Trophoblast cell (in vitro differentiated cells and primary cell): ENCODE results near the gene PAK5.

Experiments used
- DNase-seq, 2 donors: peaks; one replicate each; pipeline ENCODE4 v3.0.0-alpha.2; 2016
- H2AFZ ChIP-seq: 2 replicates; pipeline ENCODE4 v1.6.1; 2013; ENCODE audit warnings: low read length, moderate library complexity, mild to moderate bottlenecking; ENCODE audit not compliant: insufficient read depth, poor library complexity
- H2AK5ac ChIP-seq: 2 replicates; pipeline ENCODE4 v1.6.1; 2013; ENCODE audit warnings: mild to moderate bottlenecking, low read length
- H2BK120ac ChIP-seq: 2 replicates; pipeline ENCODE4 v1.6.1; 2013; ENCODE audit warnings: low read length, mild to moderate bottlenecking, moderate library complexity; ENCODE audit not compliant: insufficient read depth, poor library complexity
- H2BK12ac ChIP-seq: 2 replicates; pipeline ENCODE4 v1.6.1; 2013; ENCODE audit warnings: mild to moderate bottlenecking, low read length, moderate library complexity
- H2BK5ac ChIP-seq: 2 replicates; pipeline ENCODE4 v1.6.1; 2013; ENCODE audit warnings: low read length, low read depth, moderate library complexity, mild to moderate bottlenecking; ENCODE audit not compliant: poor library complexity
- H3K14ac ChIP-seq: 2 replicates; pipeline ENCODE4 v1.6.1; 2013; ENCODE audit warnings: mild to moderate bottlenecking, low read length
- H3K18ac ChIP-seq: 2 replicates; pipeline ENCODE4 v1.6.1; 2013; ENCODE audit warnings: mild to moderate bottlenecking, low read length
- H3K23ac ChIP-seq: 2 replicates; pipeline ENCODE4 v1.6.1; 2013; ENCODE audit warnings: low read length
- H3K27ac ChIP-seq: 2 replicates; pipeline ENCODE4 v1.5.1; 2013; ENCODE audit warnings: low read depth, mild to moderate bottlenecking, inconsistent platforms, low read length, moderate library complexity
- H3K27me3 ChIP-seq: 2 replicates; pipeline ENCODE4 v1.6.1; 2013; ENCODE audit warnings: inconsistent platforms, mild to moderate bottlenecking, low read length, moderate library complexity; ENCODE audit not compliant: insufficient read depth
- H3K36me3 ChIP-seq, 2 experiments: 1 replicate in 1 of 2; 2 replicates in 1 of 2; pipeline ENCODE4 v1.6.1; 2013; ENCODE audit warnings: low read length in 2 of 2, mild to moderate bottlenecking in 2 of 2, moderate library complexity in 1 of 2; ENCODE audit not compliant: insufficient read depth in 2 of 2, control insufficient read depth in 1 of 2
- H3K4ac ChIP-seq: 2 replicates; pipeline ENCODE4 v1.6.1; 2013; ENCODE audit warnings: low read depth, mild to moderate bottlenecking, low read length, moderate library complexity
- H3K4me1 ChIP-seq, 2 experiments: 1 replicate in 1 of 2; 2 replicates in 1 of 2; pipeline ENCODE4 v1.6.1; 2013; ENCODE audit warnings: low read length in 2 of 2, mild to moderate bottlenecking in 2 of 2, moderate library complexity in 1 of 2; ENCODE audit not compliant: insufficient read depth in 2 of 2, control insufficient read depth in 1 of 2
- H3K4me2 ChIP-seq: 2 replicates; pipeline ENCODE4 v1.6.1; 2013; ENCODE audit warnings: inconsistent platforms, mild to moderate bottlenecking, low read length, moderate library complexity
- H3K4me3 ChIP-seq: 2 replicates; pipeline ENCODE4 v1.5.1; 2013; ENCODE audit warnings: mild to moderate bottlenecking, low read depth, low read length, inconsistent platforms
- H3K79me1 ChIP-seq: one replicate; pipeline ENCODE4 v1.6.1; 2013; ENCODE audit warnings: low read length
- H3K79me2 ChIP-seq: 2 replicates; pipeline ENCODE4 v1.6.1; 2013; ENCODE audit warnings: low read length, mild to moderate bottlenecking; ENCODE audit not compliant: control insufficient read depth, insufficient read depth, poor library complexity
- H3K9ac ChIP-seq: 2 replicates; pipeline ENCODE4 v1.6.1; 2013; ENCODE audit warnings: mild to moderate bottlenecking, low read length
- H3K9me3 ChIP-seq: 2 replicates; pipeline ENCODE4 v1.6.1; 2013; ENCODE audit warnings: low read depth, mild to moderate bottlenecking, control low read depth, inconsistent platforms, low read length; ENCODE audit not compliant: insufficient read depth
- H4K12ac ChIP-seq: 2 replicates; pipeline ENCODE4 v1.6.1; 2013; ENCODE audit warnings: low read depth, mild to moderate bottlenecking, low read length, moderate library complexity
- H4K8ac ChIP-seq: 2 replicates; pipeline ENCODE4 v1.6.1; 2013; ENCODE audit warnings: low read depth, mild to moderate bottlenecking, low read length, moderate library complexity
- H4K91ac ChIP-seq: one replicate; pipeline ENCODE4 v1.6.1; 2013; ENCODE audit warnings: low read depth, mild to moderate bottlenecking, low read length, moderate library complexity
- whole genome bisulfite sequencing: extraction: QIAGEN DNeasy Blood & Tissue Kit; methylation state at CpG from one replicate; pipeline ENCODE4 v1.1.7; 2013; ENCODE audit warnings: missing lambda C conversion rate; ENCODE audit not compliant: insufficient read length, insufficient coverage; ENCODE audit errors: extremely low coverage; 5-methylcytosine and 5-hydroxymethylcytosine counted together

PAK5 gene

GRCh38 chr20:9809271-9809670 lies 29.6 kb downstream of the PAK5 start:
- Histone ChIP-seq H2BK5ac (no peak overlapping the region), H3K79me1 (no peaks in the 10 kb centered on the region), H3K9ac (no peak overlapping the region), H3K79me2 (no peaks in the 10 kb centered on the region), H4K12ac (no peak overlapping the region), H3K18ac (no peak overlapping the region), H2BK120ac (no peak overlapping the region), H3K23ac (no peak overlapping the region), H3K9me3 (no peaks in the 10 kb centered on the region), H2BK12ac (no peak overlapping the region), H3K27ac (no peak overlapping the region), H3K4me3 (no peak overlapping the region), H4K91ac (no peak overlapping the region), H3K4ac (no peak overlapping the region), H3K36me3 (no peaks in the 10 kb centered on the region), H3K4me1 (no peaks in the 10 kb centered on the region), H3K27me3 (no peaks in the 10 kb centered on the region), H4K8ac (no peak overlapping the region), H3K4me2 (no peak overlapping the region), H2AFZ (no peak overlapping the region), H3K14ac (no peak overlapping the region), H2AK5ac (no peak overlapping the region)
- WGBS, result no CpG with 5 or more reads among the region's 1 CpG
- no peak for DNase-seq

GRCh38 chr20:9808166-9808565 lies 30.7 kb downstream of the PAK5 start:
- H3K27me3 ChIP-seq, result no peaks in the 10 kb centered on the region
- H3K14ac ChIP-seq, result no peak overlapping the region
- no peak overlapping the region for H3K4me2 ChIP-seq
- H2AK5ac ChIP-seq, result no peak overlapping the region
- no peak overlapping the region for H3K18ac ChIP-seq
- no peak overlapping the region for H3K23ac ChIP-seq
- no peak overlapping the region for H4K12ac ChIP-seq
- no peak overlapping the region for H3K4ac ChIP-seq
- H4K91ac ChIP-seq, result no peak overlapping the region
- no peak overlapping the region for H2BK5ac ChIP-seq
- no peak overlapping the region for H3K9ac ChIP-seq
- H3K27ac ChIP-seq, result no peak overlapping the region
- H3K36me3 ChIP-seq, result no peaks in the 10 kb centered on the region
- H3K79me2 ChIP-seq, result no peaks in the 10 kb centered on the region
- no peak overlapping the region for H2BK120ac ChIP-seq
- DNase-seq, result no peak
- WGBS, result no CpG with 5 or more reads among the region's 1 CpG
- no peaks in the 10 kb centered on the region for H3K79me1 ChIP-seq
- no peaks in the 10 kb centered on the region for H3K9me3 ChIP-seq
- H2BK12ac ChIP-seq, result no peak overlapping the region
- no peak overlapping the region for H3K4me3 ChIP-seq
- no peak overlapping the region for H2AFZ ChIP-seq
- no peaks in the 10 kb centered on the region for H3K4me1 ChIP-seq
- H4K8ac ChIP-seq, result no peak overlapping the region

- H3K36me3 ChIP-seq, result no peaks in the 10 kb centered on the region
- H2BK120ac ChIP-seq, result no peak overlapping the region
- no peak overlapping the region for H3K14ac ChIP-seq
- no peaks in the 10 kb centered on the region for H3K9me3 ChIP-seq
- H3K4me2 ChIP-seq, result no peak overlapping the region
- H3K4me1 ChIP-seq, result no peaks in the 10 kb centered on the region
- H3K4ac ChIP-seq, result no peak overlapping the region
- H3K18ac ChIP-seq, result no peak overlapping the region
- no peak overlapping the region for H2BK12ac ChIP-seq
- H2AFZ ChIP-seq, result no peak overlapping the region
- H3K9ac ChIP-seq, result no peak overlapping the region
- no peak overlapping the region for H3K27ac ChIP-seq
- H3K4me3 ChIP-seq, result no peak overlapping the region
- no peak overlapping the region for H2BK5ac ChIP-seq
- no peak for DNase-seq
- H3K23ac ChIP-seq, result no peak overlapping the region
- H4K8ac ChIP-seq, result no peak overlapping the region
- no peaks in the 10 kb centered on the region for H3K27me3 ChIP-seq
- no CpG with 5 or more reads among the region's 3 CpGs for WGBS
- no peaks in the 10 kb centered on the region for H3K79me1 ChIP-seq
- no peak overlapping the region for H4K91ac ChIP-seq
- H4K12ac ChIP-seq, result no peak overlapping the region
- no peaks in the 10 kb centered on the region for H3K79me2 ChIP-seq
- H2AK5ac ChIP-seq, result no peak overlapping the region
Measured at GRCh38 chr20:9807136-9807535, 31.7 kb downstream of the PAK5 start.

GRCh38 chr20:9800421-9800820 lies 38.5 kb downstream of the PAK5 start:
- Histone ChIP-seq H3K79me2 (no peaks in the 10 kb centered on the region), H3K27me3 (no peaks in the 10 kb centered on the region), H3K27ac (no peak overlapping the region), H3K79me1 (no peaks in the 10 kb centered on the region), H3K4me1 (no peaks in the 10 kb centered on the region), H4K91ac (no peak overlapping the region), H3K9ac (no peak overlapping the region), H3K4ac (no peak overlapping the region), H2AK5ac (no peak overlapping the region), H2BK120ac (no peak overlapping the region), H2AFZ (no peak overlapping the region), H2BK12ac (no peak overlapping the region), H4K8ac (no peak overlapping the region), H3K23ac (no peak overlapping the region), H3K36me3 (no peaks in the 10 kb centered on the region), H3K4me3 (no peak overlapping the region), H2BK5ac (no peak overlapping the region), H3K18ac (no peak overlapping the region), H3K14ac (no peak overlapping the region), H4K12ac (no peak overlapping the region), H3K4me2 (no peak overlapping the region), H3K9me3 (no peaks in the 10 kb centered on the region)
- no CpG with 5 or more reads among the region's 1 CpG for WGBS
- DNase-seq, result no peak
